ENCODE measurements around the gene CADPS2. TPM values are rescaled to one million over a fixed set of nuclear protein-coding genes. Genes with fewer than 3 reads are reported as not detected.
A peak's percentile ranks its signal among the peaks of the same experiment; 100 is the strongest.

The CADPS2 gene
- total RNA-seq, 2 donors from 2014 or later, result 4.3 to 11.7 TPM

- H3K9ac ChIP-seq (ENCODE audit: extremely low read depth, low read length, poor library complexity, severe bottlenecking), result no peak overlapping the region
- no peaks in the 10 kb centered on the region for H3K27me3 ChIP-seq (ENCODE audit: control insufficient read depth, insufficient read depth, low read length, poor library complexity, severe bottlenecking)
- no peaks in the 10 kb centered on the region for H3K36me3 ChIP-seq (ENCODE audit: control insufficient read depth, insufficient read depth, low read length)
- H3K27ac Mint-ChIP-seq, result no peak overlapping the region
- H3K9me3 Mint-ChIP-seq, result no peaks in the 10 kb centered on the region
- no peaks in the 10 kb centered on the region for H3K36me3 Mint-ChIP-seq (ENCODE audit: low read depth)
- H3K9me3 ChIP-seq (ENCODE audit: control insufficient read depth, low read length), result no peaks in the 10 kb centered on the region
- TF ChIP-seq CTCF (conservative IDR thresholded peaks at IDR 0.05), result no peak
- no peak overlapping the region for H3K4me3 Mint-ChIP-seq
- 58 to 63% methylated on average over 2 of the region's 2 CpGs for WGBS, 2 experiments (ENCODE audit: insufficient coverage in 1 of 2, insufficient read length in 1 of 2)
- H3K4me1 ChIP-seq (ENCODE audit: control insufficient read depth, insufficient read depth, low read length), result no peaks in the 10 kb centered on the region
- no peak for DNase-seq
- H3K27ac ChIP-seq (ENCODE audit: low read depth, low read length), result peak overlapping the region; percentile 36
- H3K27me3 Mint-ChIP-seq (ENCODE audit: insufficient read depth), result no peaks in the 10 kb centered on the region
- no peak overlapping the region for H3K4me3 ChIP-seq (ENCODE audit: low read length)
- peaks cover 12% of the 10 kb centered on the region for H3K4me1 Mint-ChIP-seq
Measured at GRCh38 chr7:122416336-122416735, 469.9 kb downstream of the CADPS2 start.

GRCh38 chr7:122415510-122415909 is 470.8 kb downstream of the CADPS2 start:
- peak; percentile 53 for TF ChIP-seq CTCF (conservative IDR thresholded peaks at IDR 0.05)
- H3K27ac ChIP-seq (ENCODE audit: low read depth, low read length), result no peak overlapping the region
- Mint-ChIP-seq H3K9me3 (no peaks in the 10 kb centered on the region), H3K4me1 (peaks cover 12% of the 10 kb centered on the region), H3K27me3 (ENCODE audit: insufficient read depth) (no peaks in the 10 kb centered on the region), H3K27ac (no peak overlapping the region), H3K4me3 (no peak overlapping the region), H3K36me3 (ENCODE audit: low read depth) (no peaks in the 10 kb centered on the region)
- DNase-seq, result no peak
- 83% methylated on average over 1 of the region's 1 CpG; no CpG with 5 or more reads in 1 of the 2 experiments for WGBS, 2 experiments (ENCODE audit: insufficient coverage in 1 of 2, insufficient read length in 1 of 2)
- H3K4me3 ChIP-seq (ENCODE audit: low read length), result no peak overlapping the region
- no peak overlapping the region for H3K9ac ChIP-seq (ENCODE audit: extremely low read depth, low read length, poor library complexity, severe bottlenecking)
- H3K4me1 ChIP-seq (ENCODE audit: control insufficient read depth, insufficient read depth, low read length), result no peaks in the 10 kb centered on the region
- no peaks in the 10 kb centered on the region for H3K27me3 ChIP-seq (ENCODE audit: control insufficient read depth, insufficient read depth, low read length, poor library complexity, severe bottlenecking)
- H3K9me3 ChIP-seq (ENCODE audit: control insufficient read depth, low read length), result no peaks in the 10 kb centered on the region
- H3K36me3 ChIP-seq (ENCODE audit: control insufficient read depth, insufficient read depth, low read length), result no peaks in the 10 kb centered on the region

- H3K4me3 ChIP-seq (ENCODE audit: low read length), result no peak overlapping the region
Measured at GRCh38 chr7:122413339-122413738, 472.9 kb downstream of the CADPS2 start.

More at GRCh38 chr7:122413339-122413738, 472.9 kb downstream of the CADPS2 start:
- Histone ChIP-seq H3K9me3 (ENCODE audit: control insufficient read depth, low read length) (no peaks in the 10 kb centered on the region), H3K4me1 (ENCODE audit: control insufficient read depth, insufficient read depth, low read length) (no peaks in the 10 kb centered on the region), H3K9ac (ENCODE audit: extremely low read depth, low read length, poor library complexity, severe bottlenecking) (no peak overlapping the region), H3K36me3 (ENCODE audit: control insufficient read depth, insufficient read depth, low read length) (no peaks in the 10 kb centered on the region), H3K27ac (ENCODE audit: low read depth, low read length) (no peak overlapping the region), H3K27me3 (ENCODE audit: control insufficient read depth, insufficient read depth, low read length, poor library complexity, severe bottlenecking) (no peaks in the 10 kb centered on the region)
- Mint-ChIP-seq H3K4me1 (peaks cover 14% of the 10 kb centered on the region), H3K27ac (no peak overlapping the region), H3K4me3 (no peak overlapping the region), H3K27me3 (ENCODE audit: insufficient read depth) (no peaks in the 10 kb centered on the region), H3K36me3 (ENCODE audit: low read depth) (no peaks in the 10 kb centered on the region), H3K9me3 (no peaks in the 10 kb centered on the region)
- DNase-seq, result no peak
- 95 to 100% methylated on average over 1 of the region's 1 CpG for WGBS, 2 experiments (ENCODE audit: insufficient coverage in 1 of 2, insufficient read length in 1 of 2)
- TF ChIP-seq CTCF (conservative IDR thresholded peaks at IDR 0.05), result no peak
